ENCODE results near the gene MAGEA2.
"Not testable (repeated sequence)": the region's sequence is repeated elsewhere in the genome, so short reads cannot be mapped to it uniquely, and the experiment has no call there.

Gene MAGEA2

DNA sequence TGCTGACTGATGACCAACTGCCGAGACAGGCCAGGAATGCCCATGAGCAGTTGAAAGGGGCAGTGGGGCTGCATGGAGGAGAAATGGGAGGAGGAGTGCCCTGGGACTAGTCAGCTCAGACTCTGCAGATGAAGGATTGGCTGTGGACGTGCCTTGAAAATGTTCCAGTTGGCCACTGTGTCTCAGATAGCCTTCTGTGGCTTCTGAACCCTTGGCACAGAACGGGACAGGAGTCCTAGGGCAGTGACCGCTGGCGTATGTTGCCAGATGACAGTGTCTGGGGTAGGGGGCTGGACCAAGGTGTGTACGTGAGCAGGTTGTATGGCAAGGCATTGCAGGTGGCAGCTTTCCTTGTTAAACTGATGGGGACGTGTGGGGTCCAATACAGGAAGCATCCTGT is 47.1 kb downstream of the MAGEA2 start:
- not testable (repeated sequence) for FAIRE-seq

DNA sequence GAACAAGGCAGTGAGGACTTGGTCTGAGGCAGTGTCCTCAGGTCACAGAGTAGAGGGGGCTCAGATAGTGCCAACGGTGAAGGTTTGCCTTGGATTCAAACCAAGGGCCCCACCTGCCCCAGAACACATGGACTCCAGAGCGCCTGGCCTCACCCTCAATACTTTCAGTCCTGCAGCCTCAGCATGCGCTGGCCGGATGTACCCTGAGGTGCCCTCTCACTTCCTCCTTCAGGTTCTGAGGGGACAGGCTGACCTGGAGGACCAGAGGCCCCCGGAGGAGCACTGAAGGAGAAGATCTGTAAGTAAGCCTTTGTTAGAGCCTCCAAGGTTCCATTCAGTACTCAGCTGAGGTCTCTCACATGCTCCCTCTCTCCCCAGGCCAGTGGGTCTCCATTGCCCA is 53.3 kb downstream of the MAGEA2 start:
- FAIRE-seq, result not testable (repeated sequence)

All from colon (tissue), 2 donors.